Measurements from ENCODE around the gene MASP2.

The MASP2 gene

GRCh38 chr1:10987840-10988417 lies 59.1 kb downstream of the MASP2 start:
- DNase-seq = no peak

GRCh38 chr1:10986525-10986890 lies 60.5 kb downstream of the MASP2 start:
- DNase-seq = no peak

GRCh38 chr1:10980841-10981727 lies 66.0 kb downstream of the MASP2 start:
- peak; percentile 11 for DNase-seq

- peak; percentile 21 for DNase-seq
Observed at GRCh38 chr1:10980094-10980577, 66.9 kb downstream of the MASP2 start.

GRCh38 chr1:10979483-10979920 lies 67.5 kb downstream of the MASP2 start:
- no peak for DNase-seq

- no peak for DNase-seq
Observed at GRCh38 chr1:10978719-10979118, 68.3 kb downstream of the MASP2 start.
